ENCODE results near the gene GCNA. TPM values are rescaled to one million over a fixed set of nuclear protein-coding genes. Genes with fewer than 3 reads are reported as not detected.

The GCNA gene
- total RNA-seq, 1 experiment from 2014 or later = 0.98 TPM

DNA sequence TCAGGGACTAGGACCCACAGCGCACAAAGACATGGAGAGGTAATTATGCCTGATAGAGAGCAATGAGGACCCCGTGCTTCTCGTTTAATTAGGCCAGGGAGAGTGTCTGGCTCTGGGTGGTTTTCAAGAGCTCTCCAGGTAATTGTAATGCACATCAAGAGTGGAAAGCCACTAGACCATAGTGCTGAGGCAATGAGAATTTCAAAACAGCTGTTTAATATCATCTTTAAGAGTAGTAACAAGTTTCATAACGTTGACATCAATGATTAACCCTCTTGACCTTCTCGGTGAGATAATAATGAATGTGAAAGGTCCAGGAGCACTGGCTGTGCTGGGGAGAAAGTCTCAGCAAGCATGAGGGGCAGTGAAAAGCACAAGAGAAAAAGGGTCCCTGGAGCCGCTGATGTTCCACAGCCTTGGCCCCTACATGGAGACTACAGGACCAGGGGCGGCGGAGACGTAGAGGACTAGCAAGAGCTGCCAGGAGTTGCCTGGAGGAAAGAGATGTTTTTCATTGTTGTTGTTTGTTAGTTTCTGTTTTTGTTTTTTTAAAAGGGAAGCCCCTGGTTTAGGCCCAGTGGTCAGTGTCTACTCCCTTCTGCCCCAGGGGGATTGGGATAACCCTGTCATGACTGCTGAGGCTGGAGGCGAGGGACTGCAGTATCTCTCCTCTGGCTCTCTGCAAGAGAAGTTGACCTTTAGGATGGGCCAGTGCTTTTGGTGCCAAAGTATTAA is 54.9 kb downstream of the GCNA start:
- H3K9me3 ChIP-seq (ENCODE audit: control insufficient read depth in 1 of 2, insufficient read depth in 1 of 2, low read depth in 1 of 2, low read length in 2 of 2) = no peaks in the 10 kb centered on the region
- TF ChIP-seq SRF (IDR thresholded peaks at IDR 0.05; ENCODE audit: low read depth) (no peak), RAD21 (IDR thresholded peaks at IDR 0.05; ENCODE audit: low read depth) (no peak), REST (IDR thresholded peaks at IDR 0.05; ENCODE audit: low read depth) (no peak), SIN3A (IDR thresholded peaks at IDR 0.05; ENCODE audit: low read depth) (no peak), ZNF274 (IDR thresholded peaks at IDR 0.05; ENCODE audit: low read depth, low read length) (no peak), EGR1 (IDR thresholded peaks at IDR 0.05; ENCODE audit: low read depth) (no peak), FOSL1 (IDR thresholded peaks at IDR 0.05; ENCODE audit: low read depth) (no peak), YY1 (IDR thresholded peaks at IDR 0.05; ENCODE audit: extremely low read depth, insufficient replicate concordance, low read depth, low read length) (no peak), TCF7L2 (IDR thresholded peaks at IDR 0.05; ENCODE audit: borderline replicate concordance, extremely low read depth, insufficient read depth, insufficient read length) (no peak), JUND (IDR thresholded peaks at IDR 0.05) (no peak)
- TF ChIP-seq, protein P1, sequence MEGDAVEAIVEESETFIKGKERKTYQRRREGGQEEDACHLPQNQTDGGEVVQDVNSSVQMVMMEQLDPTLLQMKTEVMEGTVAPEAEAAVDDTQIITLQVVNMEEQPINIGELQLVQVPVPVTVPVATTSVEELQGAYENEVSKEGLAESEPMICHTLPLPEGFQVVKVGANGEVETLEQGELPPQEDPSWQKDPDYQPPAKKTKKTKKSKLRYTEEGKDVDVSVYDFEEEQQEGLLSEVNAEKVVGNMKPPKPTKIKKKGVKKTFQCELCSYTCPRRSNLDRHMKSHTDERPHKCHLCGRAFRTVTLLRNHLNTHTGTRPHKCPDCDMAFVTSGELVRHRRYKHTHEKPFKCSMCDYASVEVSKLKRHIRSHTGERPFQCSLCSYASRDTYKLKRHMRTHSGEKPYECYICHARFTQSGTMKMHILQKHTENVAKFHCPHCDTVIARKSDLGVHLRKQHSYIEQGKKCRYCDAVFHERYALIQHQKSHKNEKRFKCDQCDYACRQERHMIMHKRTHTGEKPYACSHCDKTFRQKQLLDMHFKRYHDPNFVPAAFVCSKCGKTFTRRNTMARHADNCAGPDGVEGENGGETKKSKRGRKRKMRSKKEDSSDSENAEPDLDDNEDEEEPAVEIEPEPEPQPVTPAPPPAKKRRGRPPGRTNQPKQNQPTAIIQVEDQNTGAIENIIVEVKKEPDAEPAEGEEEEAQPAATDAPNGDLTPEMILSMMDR (IDR thresholded peaks at IDR 0.05 in 2 of 3, conservative IDR thresholded peaks at IDR 0.05 in 1 of 3; ENCODE audit: borderline replicate concordance in 1 of 3, insufficient read depth in 1 of 3, low read depth in 2 of 3, low read length in 2 of 3) = no peak
- intact Hi-C loops (cut with micrococcal nuclease) = no loop called here
- no peaks in the 10 kb centered on the region for H3K79me2 ChIP-seq (ENCODE audit: insufficient read depth, low read length)
- no peak overlapping the region for H3K27ac ChIP-seq (ENCODE audit: low read depth, low read length)
- H3K9me2 ChIP-seq (ENCODE audit: insufficient read depth) = no peaks in the 10 kb centered on the region
- RAD21 ChIA-PET (ENCODE audit: low non-redundant PET in 1 of 2, low total read pairs in 2 of 2, uncharacterized antibody in 2 of 2, unreplicated experiment in 2 of 2) = no interaction called here
- no peaks in the 10 kb centered on the region for H3K27me3 ChIP-seq (ENCODE audit: insufficient read depth, low read length)
- BruUV-seq (replicated peaks) = no TSS peak
- H3K4me3 ChIP-seq (replicated peaks in 1 of 2; ENCODE audit: low read depth in 1 of 2, low read length in 2 of 2) = no peak overlapping the region
- H3K9ac ChIP-seq (ENCODE audit: low read length) = no peak overlapping the region
- ATAC-seq (no peak), DNase-seq (ENCODE audit: low read depth, low spot score) (no peak)
- H2AFZ ChIP-seq (ENCODE audit: low read depth, low read length, poor library complexity, severe bottlenecking) = no peak overlapping the region
- H3K4me2 ChIP-seq (ENCODE audit: low read length) = no peak overlapping the region
- no peaks in the 10 kb centered on the region for H3K36me3 ChIP-seq (ENCODE audit: control insufficient read depth in 1 of 2, insufficient read depth in 2 of 2, low read length in 2 of 2)
- H3K4me1 ChIP-seq (ENCODE audit: control insufficient read depth in 1 of 2, insufficient read depth in 2 of 2, low read length in 2 of 2) = no peaks in the 10 kb centered on the region
- POLR2A ChIA-PET = no interaction called here
- CTCF ChIA-PET = no interaction called here
- H4K20me1 ChIP-seq (ENCODE audit: insufficient read depth) = no peaks in the 10 kb centered on the region

Measured in HCT116 (cell line).